Raji (cell line): ENCODE data around the gene DUOXA2.

ENCODE experiments used
- POLR2A ChIP-seq: IDR thresholded peaks from 2 replicates; pipeline ENCODE4 v1.6.1; 2011; ENCODE audit warnings: low read depth, low read length, control low read depth; ENCODE audit not compliant: insufficient read depth

The DUOXA2 gene

DNA sequence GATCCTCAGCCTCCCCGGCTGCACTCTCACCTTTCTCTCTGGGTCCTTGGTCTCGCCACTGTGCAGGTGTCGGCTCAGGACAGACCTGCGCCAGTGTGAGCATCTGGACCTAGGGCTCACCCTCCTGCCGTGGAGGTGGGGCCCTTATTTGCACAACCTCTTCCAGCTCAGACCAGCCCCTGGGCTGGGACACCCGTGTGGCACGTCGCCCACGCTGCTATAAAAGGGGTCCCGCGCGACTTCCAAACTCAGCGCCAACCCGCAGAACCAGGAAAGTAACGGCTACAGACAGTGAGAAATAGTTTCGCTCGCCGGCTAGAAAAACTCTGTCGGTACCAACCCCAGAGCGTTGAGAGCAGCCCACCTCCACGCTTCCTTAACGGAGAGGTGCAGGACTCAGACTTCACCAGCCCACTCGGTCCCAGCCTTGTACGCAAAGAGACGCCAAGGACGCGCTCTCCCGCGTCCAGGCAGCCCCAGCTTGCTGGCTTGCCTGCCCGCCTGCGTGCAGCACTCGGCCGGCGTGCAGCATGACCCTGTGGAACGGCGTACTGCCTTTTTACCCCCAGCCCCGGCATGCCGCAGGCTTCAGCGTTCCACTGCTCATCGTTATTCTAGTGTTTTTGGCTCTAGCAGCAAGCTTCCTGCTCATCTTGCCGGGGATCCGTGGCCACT lies at the start of gene DUOXA2, which contains the start of gene DUOX2:
TSS of gene DUOXA2 (plus strand) at position 251 of the 675 bp plus-strand sequence. CDS start at position 531, 280 bp downstream.
TSS of gene DUOX2 (minus strand) at position 97 of the 675 bp plus-strand sequence. CDS start 761 bp downstream, outside the sequence.
- no peak for TF ChIP-seq POLR2A

- no peak for TF ChIP-seq POLR2A
These were observed 49.7 kb upstream of the DUOXA2 start for GRCh38 chr15:45064386-45064785.

GRCh38 chr15:45083223-45083622 lies 30.9 kb upstream of the DUOXA2 start:
- TF ChIP-seq POLR2A: no peak

GRCh38 chr15:45084163-45084562 lies 30.0 kb upstream of the DUOXA2 start:
- TF ChIP-seq POLR2A: no peak

DNA sequence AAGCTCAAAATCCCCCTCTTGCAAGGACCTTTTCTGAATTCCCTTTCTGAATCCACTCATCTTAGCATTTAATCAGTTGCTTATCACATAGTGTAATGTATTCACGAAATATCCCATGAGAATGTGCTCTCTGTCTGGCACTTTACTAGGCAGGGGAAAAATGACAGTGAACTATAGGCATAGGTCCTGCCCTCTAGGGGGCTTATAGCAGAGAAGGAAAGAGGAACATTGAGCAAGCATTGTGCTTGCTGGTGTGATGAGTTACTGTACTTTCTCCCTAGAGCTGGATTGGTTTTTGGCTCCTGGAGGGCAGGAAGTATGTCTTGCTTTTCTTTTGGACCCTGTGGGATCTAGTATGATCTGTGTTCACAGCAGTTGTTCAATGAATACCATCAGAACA lies 26.6 kb upstream of the DUOXA2 start:
- TF ChIP-seq POLR2A: no peak

GRCh38 chr15:45088801-45089711 lies 25.1 kb upstream of the DUOXA2 start:
- no peak for TF ChIP-seq POLR2A

DNA sequence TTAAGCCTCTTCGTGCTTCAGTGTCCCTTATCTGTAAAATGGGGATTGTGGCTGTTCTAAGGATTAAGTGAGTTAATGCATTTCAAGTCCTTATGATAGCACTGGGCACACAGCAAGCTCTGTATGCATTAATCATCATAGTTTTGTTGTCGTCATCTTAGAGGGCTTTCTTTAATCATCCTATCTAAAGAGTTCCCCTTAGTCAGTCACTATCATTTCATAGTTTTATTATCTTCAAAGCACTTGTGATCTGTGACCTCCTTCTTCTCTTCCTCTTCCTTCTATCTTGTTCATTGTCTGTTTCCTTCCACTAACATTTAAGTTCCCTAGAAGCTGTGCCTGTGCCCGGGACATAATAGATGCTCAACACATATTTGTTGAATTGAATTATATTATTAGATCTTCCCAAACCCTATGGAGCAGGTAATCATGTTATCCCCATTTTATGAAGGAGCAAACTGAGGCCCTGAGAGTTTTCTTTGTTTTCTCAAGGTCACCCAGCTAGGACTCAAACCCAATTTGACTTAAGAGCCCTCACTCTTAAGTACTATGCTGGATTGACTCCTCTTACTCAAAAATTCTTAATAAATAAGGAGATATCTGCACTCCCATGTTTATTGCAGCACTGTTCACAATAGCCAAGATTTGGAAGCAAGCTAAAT lies 24.3 kb upstream of the DUOXA2 start:
- no peak for TF ChIP-seq POLR2A

- no peak for TF ChIP-seq POLR2A
These were observed 23.0 kb upstream of the DUOXA2 start for GRCh38 chr15:45091161-45091560.

DNA sequence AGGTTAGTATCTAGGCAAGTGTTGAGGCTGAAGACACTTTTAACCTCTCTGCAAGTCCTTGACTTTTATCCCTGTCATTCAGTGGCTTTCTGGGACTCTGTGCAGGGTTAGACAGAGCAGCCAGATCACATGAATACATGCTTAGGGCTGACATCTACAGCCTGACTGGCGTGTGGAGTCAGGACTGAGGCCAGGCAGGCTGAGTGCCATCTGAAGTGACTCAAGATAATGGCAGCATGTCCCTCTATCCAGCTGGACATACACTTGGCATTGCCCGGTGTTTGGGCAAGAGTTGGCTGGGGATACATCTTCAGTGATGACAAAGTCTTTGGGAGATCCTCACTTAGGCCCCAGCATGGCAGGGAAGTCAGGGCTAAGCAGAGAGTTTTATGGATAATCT lies 22.6 kb upstream of the DUOXA2 start:
- TF ChIP-seq POLR2A: no peak

GRCh38 chr15:45093013-45093412 lies 21.1 kb upstream of the DUOXA2 start:
- no peak for TF ChIP-seq POLR2A

DNA sequence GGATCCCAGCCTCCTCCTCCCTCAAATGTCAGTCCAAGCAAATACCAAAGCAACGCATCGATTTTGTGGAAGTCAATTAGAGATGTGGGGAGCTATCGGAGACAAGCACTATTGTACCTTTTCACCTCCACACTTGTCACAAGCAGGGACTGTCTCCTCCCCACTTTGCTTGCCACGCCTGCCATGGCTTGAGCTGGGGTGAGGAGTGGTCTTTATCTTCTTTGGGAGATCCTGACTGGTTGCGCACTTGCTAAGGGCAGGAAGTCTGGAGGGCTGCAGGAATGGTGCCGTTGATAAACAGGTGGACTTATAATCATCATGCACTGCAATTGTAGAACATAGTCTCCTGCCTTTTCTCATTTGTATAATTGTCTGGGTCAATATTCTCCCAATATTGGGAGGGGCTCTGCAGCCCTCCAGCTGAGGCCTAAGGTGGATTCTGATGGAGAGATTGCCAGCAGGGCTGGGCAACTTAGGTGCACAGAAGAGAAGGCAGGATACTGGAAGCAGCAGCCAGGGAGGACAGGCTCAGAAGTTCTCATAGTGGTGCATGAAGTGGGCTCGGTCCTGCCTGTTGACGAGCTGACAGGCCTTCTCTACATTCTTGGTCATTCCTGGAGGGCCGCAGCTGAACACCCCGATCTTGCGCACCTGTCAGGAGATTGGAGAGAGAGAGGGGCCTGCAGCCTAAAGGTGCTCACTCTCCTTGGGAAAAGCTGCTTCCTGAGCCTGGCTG lies 20.3 kb upstream of the DUOXA2 start:
- TF ChIP-seq POLR2A: no peak

DNA sequence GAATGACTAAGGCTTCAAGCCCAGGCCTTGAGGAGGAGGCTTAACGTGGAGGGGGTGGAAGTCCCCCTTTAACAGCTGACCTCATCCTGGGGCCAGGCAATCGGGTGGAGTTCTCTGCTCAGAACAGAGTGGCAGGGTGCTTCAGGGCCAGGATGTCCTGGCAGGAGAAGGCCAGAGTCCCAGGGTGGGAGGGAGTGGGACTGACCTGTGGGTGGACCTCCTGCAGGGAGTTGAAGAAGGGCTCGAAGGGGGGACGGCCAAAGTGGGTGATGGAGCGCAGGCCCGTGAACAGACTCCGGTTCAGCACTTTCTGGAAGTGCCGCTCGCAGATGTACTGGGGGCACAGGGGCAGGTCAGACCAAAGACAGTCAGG lies 19.8 kb upstream of the DUOXA2 start:
- no peak for TF ChIP-seq POLR2A

DNA sequence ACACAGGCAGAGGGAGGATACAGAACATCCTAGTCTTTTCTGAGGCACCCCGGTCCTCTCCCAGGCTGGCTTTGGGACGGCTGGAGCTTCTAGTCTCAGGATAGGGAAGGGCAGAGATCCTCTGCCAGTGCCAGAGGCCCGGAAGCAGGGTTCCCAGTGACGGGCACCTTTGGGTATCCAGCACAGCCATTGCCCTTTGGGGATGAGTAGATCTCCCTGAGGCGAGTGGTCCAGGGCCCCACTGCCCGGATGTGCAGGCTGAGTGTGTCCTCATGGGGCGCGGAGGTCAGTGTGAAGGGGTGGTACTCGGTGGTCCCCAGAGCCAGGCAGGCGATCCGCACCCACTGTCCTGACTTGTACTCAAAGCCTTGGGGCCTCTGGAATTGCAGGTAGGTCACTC lies 18.5 kb upstream of the DUOXA2 start:
- no peak for TF ChIP-seq POLR2A

GRCh38 chr15:45097466-45097865 lies 16.7 kb upstream of the DUOXA2 start:
- no peak for TF ChIP-seq POLR2A
